HG02571 (cell line): ENCODE data around the gene TSR1.
"Not testable (repeated sequence)": the region's sequence is repeated elsewhere in the genome, so short reads cannot be mapped to it uniquely, and the experiment has no call there.

Experiments
- ATAC-seq: cut with Tn5 transposase; IDR thresholded peaks from one replicate; pipeline ENCODE4 v1.9.1; 2021; ENCODE audit warnings: mild to moderate bottlenecking, moderate library complexity; ENCODE audit not compliant: unreplicated experiment

Gene TSR1

DNA sequence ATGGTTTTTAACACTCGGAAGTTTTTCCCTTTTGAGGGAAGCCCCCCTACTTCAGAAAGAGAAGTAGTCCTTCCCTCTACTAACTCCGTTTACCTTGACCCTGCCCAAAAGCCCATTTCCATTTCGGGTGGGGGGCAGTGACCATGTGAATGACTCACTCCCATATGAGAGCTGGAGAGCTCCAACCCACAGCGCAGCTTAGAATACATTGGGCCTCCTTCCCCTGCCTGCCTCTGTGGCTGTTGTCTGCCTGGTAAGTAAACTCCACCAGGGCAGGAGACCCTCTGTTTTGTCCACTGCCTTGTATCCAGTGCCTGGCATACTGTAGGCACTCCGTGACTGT lies 2.0 kb upstream of the TSR1 start:
- ATAC-seq, result no peak

GRCh38 chr17:2337544-2338314 lies 1.5 kb upstream of the TSR1 start:
- ATAC-seq, result no peak

GRCh38 chr17:2336852-2337543 lies 741 bp upstream of the TSR1 start, which contains the start of gene SGSM2:
SGSM2 (plus strand) TSS chr17:2337501; CDS start chr17:2337689, 188 bp downstream.
- no peak for ATAC-seq

GRCh38 chr17:2335726-2336214 lies 487 bp downstream of the TSR1 start:
- ATAC-seq, result no peak

DNA sequence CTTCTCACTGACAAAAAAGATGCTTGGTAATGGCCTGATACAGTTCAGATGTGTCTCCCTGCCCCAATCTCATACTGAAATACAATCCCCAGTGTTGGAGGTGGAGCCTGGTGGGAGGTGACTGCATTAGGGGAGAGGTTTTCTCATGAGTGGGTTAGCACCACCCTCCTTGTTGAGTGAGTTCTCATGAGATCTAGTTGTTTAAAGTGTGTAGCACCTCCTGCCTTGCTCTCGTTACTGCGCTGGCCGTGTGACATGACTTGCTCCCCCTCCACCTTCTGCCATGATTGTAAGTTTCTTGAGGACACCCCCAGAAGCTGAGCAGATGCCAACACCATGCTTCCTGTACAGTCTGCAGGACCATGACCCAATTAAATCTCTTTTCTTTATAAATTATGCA lies 5.0 kb downstream of the TSR1 start:
- ATAC-seq, result no peak

DNA sequence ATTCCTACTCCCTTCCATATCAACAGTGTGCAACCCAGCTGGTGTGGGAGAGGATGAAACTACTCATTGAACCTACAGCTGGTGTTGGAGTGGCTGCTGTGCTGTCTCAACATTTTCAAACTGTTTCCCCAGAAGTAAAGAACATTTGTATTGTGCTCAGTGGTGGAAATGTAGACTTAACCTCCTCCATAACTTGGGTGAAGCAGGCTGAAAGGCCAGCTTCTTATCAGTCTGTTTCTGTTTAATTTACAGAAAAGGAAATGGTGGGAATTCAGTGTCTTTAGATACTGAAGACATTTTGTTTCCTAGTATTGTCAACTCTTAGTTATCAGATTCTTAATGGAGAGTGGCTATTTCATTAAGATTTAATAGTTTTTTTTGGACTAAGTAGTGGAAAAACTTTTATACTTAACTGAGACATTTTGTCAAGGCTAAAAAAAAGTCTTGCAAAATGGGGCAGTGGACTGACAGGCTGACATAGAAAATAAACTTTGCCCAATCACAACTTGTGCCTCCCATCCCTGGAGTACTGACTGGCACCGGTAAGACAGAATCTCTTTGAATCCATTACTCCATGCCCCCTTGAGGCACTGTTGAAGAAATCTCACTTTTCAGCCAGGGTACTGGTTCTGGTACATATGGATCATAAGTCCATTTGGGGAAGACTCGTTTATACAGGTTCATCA lies 12.5 kb downstream of the TSR1 start:
- ATAC-seq, result no peak

DNA sequence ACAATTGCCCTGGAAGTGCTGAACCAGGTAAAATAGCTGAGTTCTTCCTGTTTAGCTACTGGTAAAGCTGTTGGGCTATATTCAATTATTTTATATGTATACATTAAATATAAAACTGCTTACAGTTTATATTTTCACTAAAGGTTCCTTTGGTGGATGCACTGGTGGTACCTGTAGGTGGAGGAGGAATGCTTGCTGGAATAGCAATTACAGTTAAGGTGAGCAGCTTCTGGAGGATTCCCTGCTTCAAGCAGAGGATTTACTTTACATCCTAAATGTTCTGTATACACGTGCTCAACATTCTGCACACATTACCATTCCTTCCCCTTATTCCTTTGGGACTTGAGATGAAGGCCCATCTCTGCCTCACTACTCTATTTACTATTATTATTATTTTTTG lies 14.9 kb downstream of the TSR1 start:
- no peak for ATAC-seq

DNA sequence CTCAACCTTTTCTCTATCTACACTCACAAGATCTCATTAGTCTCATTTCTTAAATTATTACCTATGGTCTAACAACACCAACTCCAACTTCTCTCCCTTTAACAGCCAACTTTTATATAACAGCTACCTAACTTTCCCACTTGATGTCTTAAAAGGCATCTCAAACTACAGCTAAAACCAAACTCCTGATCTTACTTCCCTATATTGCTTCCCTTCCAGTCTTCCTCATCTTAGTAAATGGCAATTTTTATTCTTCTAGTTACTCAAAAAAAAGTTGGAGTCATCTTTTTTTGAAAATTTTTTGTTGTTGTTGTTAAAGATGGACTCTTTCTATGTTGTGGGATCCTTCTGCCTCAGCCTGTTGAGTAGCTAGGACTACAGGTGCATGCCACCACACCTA lies 17.2 kb downstream of the TSR1 start:
- no peak for ATAC-seq

DNA sequence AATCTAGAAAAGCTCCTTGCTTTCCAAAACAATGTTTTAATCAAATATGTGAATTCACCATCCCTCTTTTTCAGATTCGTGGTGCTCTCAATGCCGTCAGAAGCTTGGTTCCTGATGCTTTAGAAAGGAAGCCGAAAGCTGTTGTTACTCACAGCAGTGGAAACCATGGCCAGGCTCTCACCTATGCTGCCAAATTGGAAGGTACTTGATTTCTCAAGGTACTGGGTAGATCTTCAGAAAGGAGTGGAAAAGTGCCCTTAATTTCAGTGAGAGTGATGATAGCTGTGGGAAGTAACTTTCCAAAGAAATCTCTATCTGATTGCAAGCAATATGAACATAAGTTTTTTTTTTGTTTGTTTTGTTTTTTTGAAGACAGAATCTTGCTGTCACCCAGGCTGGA lies 18.5 kb downstream of the TSR1 start:
- no peak for ATAC-seq

- not testable (repeated sequence) for ATAC-seq
Observed at GRCh38 chr17:2316916-2317205, 19.4 kb downstream of the TSR1 start.

- no peak for ATAC-seq
Observed at GRCh38 chr17:2312736-2313135, 23.5 kb downstream of the TSR1 start.

DNA sequence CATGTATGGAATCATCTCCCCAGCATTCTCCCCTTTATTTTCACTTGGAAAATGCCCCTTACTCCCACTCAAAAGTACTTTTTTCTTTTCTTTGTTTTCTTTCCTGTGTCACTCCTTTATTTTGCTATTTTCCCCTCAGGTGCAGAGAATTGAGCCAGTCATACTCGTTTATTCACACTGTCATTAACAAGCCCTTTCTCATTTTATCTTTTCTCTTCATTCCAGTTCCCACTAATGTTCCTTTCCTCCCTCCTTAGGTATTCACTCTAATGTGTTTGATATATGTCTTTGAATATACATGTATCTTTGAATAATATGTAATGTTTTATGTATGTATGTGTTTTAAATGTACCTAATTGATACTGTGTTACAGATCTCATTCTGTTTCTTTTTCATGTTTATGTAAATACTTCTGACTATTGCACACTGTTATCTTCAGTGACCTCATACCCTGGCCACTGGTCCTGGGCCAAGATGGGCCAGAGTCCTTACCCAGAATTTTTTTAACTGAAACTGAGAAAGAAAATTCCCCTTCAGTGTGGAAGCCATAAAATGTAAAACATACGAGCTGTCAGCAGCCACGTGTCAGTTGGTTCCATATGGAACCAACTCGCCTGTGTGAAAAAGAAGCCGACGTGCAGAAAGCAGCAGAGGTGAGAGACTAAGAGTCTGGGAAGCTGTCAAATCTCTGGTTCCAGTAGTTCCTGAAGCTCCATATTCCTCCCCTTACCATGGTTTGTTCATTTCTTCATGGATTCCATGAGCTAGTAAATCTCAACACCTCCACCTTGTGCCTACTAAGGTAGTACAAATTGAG lies 26.7 kb downstream of the TSR1 start:
- no peak for ATAC-seq

- no peak for ATAC-seq
Observed at GRCh38 chr17:2304931-2305330, 31.3 kb downstream of the TSR1 start.

GRCh38 chr17:2303204-2304188 lies 32.8 kb downstream of the TSR1 start, which contains the start of the genes SMG6 and SRR:
SMG6 (minus strand) TSS chr17:2303785; CDS start chr17:2303720, 65 bp downstream.
SRR (plus strand) TSS chr17:2303950; CDS start chr17:2315561, 11,611 bp downstream.
- ATAC-seq, result peak; percentile 77

- no peak for ATAC-seq
Observed at GRCh38 chr17:2302778-2303203, 33.5 kb downstream of the TSR1 start.

DNA sequence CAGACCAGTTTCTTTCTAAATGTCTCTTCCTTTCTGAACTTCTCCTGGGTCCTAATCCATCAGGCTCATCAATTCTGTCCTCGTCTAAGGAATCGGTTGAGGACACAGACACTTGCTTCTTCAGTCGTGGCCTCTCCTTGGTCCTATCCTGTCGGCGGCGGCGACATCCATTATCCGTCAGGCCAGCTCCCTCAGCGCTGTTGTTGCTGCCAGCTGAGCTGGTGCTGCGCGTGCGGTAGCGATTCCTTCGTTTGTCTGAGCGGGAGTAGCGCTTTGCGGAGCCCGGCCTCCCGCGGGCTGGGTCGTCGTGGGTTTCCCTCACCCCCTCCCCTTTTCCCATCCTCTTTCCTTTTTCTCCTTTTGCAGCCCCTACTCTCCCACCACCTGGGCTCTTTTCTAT lies 36.5 kb downstream of the TSR1 start:
- no peak for ATAC-seq

- ATAC-seq, result no peak
Observed at GRCh38 chr17:2299136-2299535, 37.1 kb downstream of the TSR1 start.

DNA sequence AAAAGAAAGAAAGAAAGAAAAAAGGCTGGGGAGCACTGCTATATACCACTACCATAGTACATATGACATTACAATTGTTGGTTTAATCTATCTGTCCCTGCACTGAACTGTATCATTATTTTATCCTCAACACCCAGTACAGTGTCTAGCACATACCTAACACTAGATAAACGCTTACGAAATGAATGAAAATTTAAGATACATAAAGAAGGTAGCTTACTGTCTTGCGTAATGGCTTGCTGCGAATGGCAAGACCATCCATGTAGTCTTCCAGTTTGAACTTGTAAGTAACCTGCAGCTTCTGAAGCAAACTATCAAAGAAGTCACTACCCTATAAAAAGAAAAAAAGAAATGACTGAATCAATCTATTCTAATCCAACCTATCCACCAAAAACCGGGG lies 39.2 kb downstream of the TSR1 start:
- no peak for ATAC-seq

- ATAC-seq, result no peak
Observed at GRCh38 chr17:2295575-2295974, 40.7 kb downstream of the TSR1 start.

- ATAC-seq, result no peak
Observed at GRCh38 chr17:2292100-2292499, 44.2 kb downstream of the TSR1 start.
